ENCODE measurements around the gene ACADVL. TPM values are rescaled to one million over a fixed set of nuclear protein-coding genes. Genes with fewer than 3 reads are reported as not detected.

ACADVL gene
- total RNA-seq, 3 donors from 2014 or later (not counting 1 experiment from before 2014, with no cell fraction given), result 439 to 637 (median 607) TPM

- WGBS (ENCODE audit: insufficient coverage), result 94% methylated on average over 21 of the region's 24 CpGs
- no peaks in the 10 kb centered on the region for H3K36me3 Mint-ChIP-seq
- Histone ChIP-seq H3K4me1 (ENCODE audit: control insufficient read depth, insufficient read depth, low read length) (peaks cover 24% of the 10 kb centered on the region), H3K9me3 (ENCODE audit: control insufficient read depth, insufficient read depth, low read length) (no peaks in the 10 kb centered on the region), H3K36me3 (ENCODE audit: control insufficient read depth, insufficient read depth, low read length) (no peaks in the 10 kb centered on the region), H3K27ac (ENCODE audit: low read length) (no peak overlapping the region), H3K27me3 (ENCODE audit: control insufficient read depth, insufficient read depth, low read length) (no peaks in the 10 kb centered on the region), H3K4me3 (ENCODE audit: low read length) (no peak overlapping the region)
- H3K27ac Mint-ChIP-seq, result peak overlapping the region; percentile 93 to 95
- DNase-seq, result no peak
- peaks cover 2 to 4% of the 10 kb centered on the region in 2 donors for H3K27me3 Mint-ChIP-seq (ENCODE audit: low read depth in 2 of 2)
- intact Hi-C loops (cut with micrococcal nuclease), result no loop called here
- no peak for TF ChIP-seq CTCF (IDR thresholded peaks at IDR 0.05)
- H3K4me3 Mint-ChIP-seq, result peak overlapping the region; percentile 50
- peaks cover 27 to 34% of the 10 kb centered on the region in 2 donors for H3K4me1 Mint-ChIP-seq
- no peaks in the 10 kb centered on the region for H3K9me3 Mint-ChIP-seq
- ATAC-seq, result no peak
These were observed 12.4 kb upstream of the ACADVL start for GRCh38 chr17:7207120-7208001.

GRCh38 chr17:7208027-7208571 is 11.6 kb upstream of the ACADVL start:
- peaks cover 27 to 34% of the 10 kb centered on the region in 2 donors for H3K4me1 Mint-ChIP-seq
- Histone ChIP-seq H3K4me1 (ENCODE audit: control insufficient read depth, insufficient read depth, low read length) (peaks cover 24% of the 10 kb centered on the region), H3K36me3 (ENCODE audit: control insufficient read depth, insufficient read depth, low read length) (no peaks in the 10 kb centered on the region), H3K4me3 (ENCODE audit: low read length) (no peak overlapping the region), H3K27ac (ENCODE audit: low read length) (no peak overlapping the region), H3K9me3 (ENCODE audit: control insufficient read depth, insufficient read depth, low read length) (no peaks in the 10 kb centered on the region), H3K27me3 (ENCODE audit: control insufficient read depth, insufficient read depth, low read length) (no peaks in the 10 kb centered on the region)
- H3K27ac Mint-ChIP-seq, result peak overlapping the region in 1 of 2 donors; percentile 84
- 86% methylated on average over 21 of the region's 21 CpGs for WGBS (ENCODE audit: insufficient coverage)
- ATAC-seq (no peak), DNase-seq (no peak)
- H3K36me3 Mint-ChIP-seq, result no peaks in the 10 kb centered on the region
- H3K27me3 Mint-ChIP-seq (ENCODE audit: low read depth in 2 of 2), result peaks cover 2 to 7% of the 10 kb centered on the region in 2 donors
- H3K4me3 Mint-ChIP-seq, result no peak overlapping the region
- intact Hi-C loops (cut with micrococcal nuclease), result no loop called here
- no peaks in the 10 kb centered on the region for H3K9me3 Mint-ChIP-seq
- TF ChIP-seq CTCF (IDR thresholded peaks at IDR 0.05), result no peak

- Mint-ChIP-seq H3K27ac (peak overlapping the region in 1 of 2 donors; percentile 84), H3K4me3 (no peak overlapping the region), H3K9me3 (no peaks in the 10 kb centered on the region), H3K27me3 (ENCODE audit: low read depth in 2 of 2) (peaks cover 7% of the 10 kb centered on the region in 2 donors), H3K36me3 (no peaks in the 10 kb centered on the region), H3K4me1 (peaks cover 32 to 37% of the 10 kb centered on the region in 2 donors)
- no peak overlapping the region for H3K4me3 ChIP-seq (ENCODE audit: low read length)
- peaks cover 28% of the 10 kb centered on the region for H3K4me1 ChIP-seq (ENCODE audit: control insufficient read depth, insufficient read depth, low read length)
- H3K27me3 ChIP-seq (ENCODE audit: control insufficient read depth, insufficient read depth, low read length), result no peaks in the 10 kb centered on the region
- no peak for TF ChIP-seq CTCF (IDR thresholded peaks at IDR 0.05)
- intact Hi-C loops (cut with micrococcal nuclease), result no loop called here
- no peak overlapping the region for H3K27ac ChIP-seq (ENCODE audit: low read length)
- no peaks in the 10 kb centered on the region for H3K36me3 ChIP-seq (ENCODE audit: control insufficient read depth, insufficient read depth, low read length)
- no peak for DNase-seq
- 88% methylated on average over 9 of the region's 9 CpGs for WGBS (ENCODE audit: insufficient coverage)
- no peak for ATAC-seq
- no peaks in the 10 kb centered on the region for H3K9me3 ChIP-seq (ENCODE audit: control insufficient read depth, insufficient read depth, low read length)
These were observed 10.8 kb upstream of the ACADVL start for GRCh38 chr17:7208754-7209460.

Data from natural killer cell (primary cell).